Ovary (tissue), 9 donors: ENCODE data around the gene ARHGEF19. TPM values are rescaled to one million over a fixed set of nuclear protein-coding genes. Genes with fewer than 3 reads are reported as not detected.
"Not testable (repeated sequence)": the region's sequence is repeated elsewhere in the genome, so short reads cannot be mapped to it uniquely, and the experiment has no call there.

ENCODE experiments used
- DNase-seq, 5 donors: peaks; one replicate each; pipeline ENCODE4 v3.0.0-alpha.2; 2019 to 2020
- H3K27ac ChIP-seq, 2 donors: fragments of 200-600 bp; one replicate each; pipeline versions ENCODE4 v1.5.1 to v1.8.0; 2019 to 2022
- H3K27me3 ChIP-seq: fragments of 200-600 bp; one replicate; pipeline ENCODE4 v1.8.0; 2022
- H3K36me3 ChIP-seq: fragments of 200-600 bp; sonication (generic); one replicate; pipeline ENCODE4 v1.5.1; 2019
- H3K4me1 ChIP-seq: one replicate; pipeline ENCODE4 v1.8.1; 2013; ENCODE audit warnings: mild to moderate bottlenecking, moderate library complexity; ENCODE audit not compliant: insufficient read depth
- H3K4me3 ChIP-seq: fragments of 200-600 bp; sonication (generic); one replicate; pipeline ENCODE4 v1.5.1; 2017
- H3K9me3 ChIP-seq, 2 donors: fragments of 200-600 bp in 1 of 2; sonication (generic) in 1 of 2; one replicate each; pipeline versions ENCODE4 v1.5.1 to v1.8.1; 2013 to 2019; ENCODE audit warnings: mild to moderate bottlenecking in 1 of 2, moderate library complexity in 1 of 2
- EP300 ChIP-seq: sonication (generic); formaldehyde crosslinking; IDR thresholded peaks from one replicate; pipeline ENCODE4 v1.6.1; 2017; ENCODE audit warnings: antibody characterized with exemption
- POLR2A ChIP-seq: fragments of 450-650 bp; IDR thresholded peaks from one replicate; pipeline ENCODE4 v1.6.1; 2017; ENCODE audit warnings: antibody characterized with exemption, mild to moderate bottlenecking, moderate library complexity
- WGBS, 3 donors: extraction: QIAGEN DNeasy Blood & Tissue Kit in 1 of 3; methylation state at CpG; one replicate each; pipeline versions ENCODE4 v1.1.5 to v1.1.7; 2013 to 2017; 5-methylcytosine and 5-hydroxymethylcytosine counted together
- intact Hi-C, 4 donors: fragments of 100-400 bp; cut with DNase I; formaldehyde crosslinking; loops; one replicate each; pipeline versions ENCODE4 v1.11.0 to v1.15.1; 2022 to 2023
- polyA plus RNA-seq, 2 donors: library from polyadenylated mRNA; stranded (reverse); fragments of 200-250 nt in 1 of 2; fragments of 350-450 nt in 1 of 2; fragmentation: Illumina TruSeq in 1 of 2; extraction: RNeasy Lipid Tissue Mini Kit (QIAGEN cat#74804) in 1 of 2; gene quantifications; one replicate each; pipeline ENCODE4 v1.2.3, GENCODE V29; 2013 to 2014
- total RNA-seq, 7 donors: library from RNA; depleted of rRNA in 2 of 7; stranded (reverse); fragments of >200 nt in 2 of 7; fragmentation: NEBNext Ultra II Directional in 3 of 7; extraction: Animal tissue kit (Norgen Biotek cat#: 25700) in 3 of 7; gene quantifications; one replicate each; pipeline versions ENCODE4 v1.1.0 to v1.2.4, GENCODE V29; 2016 to 2023
- TF ChIP-seq, protein P1 (sequence below), 3 donors: fragments of 450-650 bp in 2 of 3; fragments of 200-600 bp in 1 of 3; IDR thresholded peaks; one replicate each; pipeline versions ENCODE4 v1.5.1 to v1.8.0; 2016 to 2022; ENCODE audit warnings: antibody characterized with exemption in 3 of 3, mild to moderate bottlenecking in 1 of 3
- donor health status: DM: no; HTN: no; CAD: no; lungs with moderate emphysema.
- donor health status: DM: no; HTN: no; CAD: no.
- donor health status: Bipolar disorder and iron deficiency.
- donor health status: DM: yes; HTN: yes; CAD: no.
- donor health status: DM: no; HTN: no; CAD: no.
- donor health status: DM: yes; HTN: yes; CAD: no.

The ARHGEF19 gene
- total and polyA plus RNA-seq, 9 donors = 2.3 to 30.4 (median 14.6) TPM

DNA sequence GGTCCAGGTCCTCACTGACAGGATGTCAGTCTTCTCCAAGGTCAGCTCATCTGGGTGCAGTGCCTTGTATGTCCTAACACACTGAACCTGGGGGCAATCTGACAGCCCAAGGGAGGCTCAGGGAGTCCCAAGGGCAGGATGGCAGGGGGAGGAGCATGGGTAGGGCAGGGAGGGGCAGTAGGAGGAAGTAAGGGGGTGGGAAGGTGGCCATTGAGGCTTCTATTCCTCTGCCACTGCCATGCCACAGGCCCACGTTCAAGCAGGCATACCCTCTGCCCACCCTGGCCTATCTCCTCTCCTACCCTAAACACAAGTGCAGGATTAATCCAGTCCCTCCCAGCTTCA lies 13.3 kb downstream of the ARHGEF19 start:
- Histone ChIP-seq H3K27ac (no peak overlapping the region), H3K27me3 (no peaks in the 10 kb centered on the region), H3K4me1 (no peaks in the 10 kb centered on the region), H3K36me3 (no peaks in the 10 kb centered on the region), H3K9me3 (no peaks in the 10 kb centered on the region), H3K4me3 (no peak overlapping the region)
- DNase-seq = no peak
- TF ChIP-seq POLR2A = no peak
- no peak for TF ChIP-seq EP300
- TF ChIP-seq, protein P1, sequence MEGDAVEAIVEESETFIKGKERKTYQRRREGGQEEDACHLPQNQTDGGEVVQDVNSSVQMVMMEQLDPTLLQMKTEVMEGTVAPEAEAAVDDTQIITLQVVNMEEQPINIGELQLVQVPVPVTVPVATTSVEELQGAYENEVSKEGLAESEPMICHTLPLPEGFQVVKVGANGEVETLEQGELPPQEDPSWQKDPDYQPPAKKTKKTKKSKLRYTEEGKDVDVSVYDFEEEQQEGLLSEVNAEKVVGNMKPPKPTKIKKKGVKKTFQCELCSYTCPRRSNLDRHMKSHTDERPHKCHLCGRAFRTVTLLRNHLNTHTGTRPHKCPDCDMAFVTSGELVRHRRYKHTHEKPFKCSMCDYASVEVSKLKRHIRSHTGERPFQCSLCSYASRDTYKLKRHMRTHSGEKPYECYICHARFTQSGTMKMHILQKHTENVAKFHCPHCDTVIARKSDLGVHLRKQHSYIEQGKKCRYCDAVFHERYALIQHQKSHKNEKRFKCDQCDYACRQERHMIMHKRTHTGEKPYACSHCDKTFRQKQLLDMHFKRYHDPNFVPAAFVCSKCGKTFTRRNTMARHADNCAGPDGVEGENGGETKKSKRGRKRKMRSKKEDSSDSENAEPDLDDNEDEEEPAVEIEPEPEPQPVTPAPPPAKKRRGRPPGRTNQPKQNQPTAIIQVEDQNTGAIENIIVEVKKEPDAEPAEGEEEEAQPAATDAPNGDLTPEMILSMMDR (IDR thresholded peaks at IDR 0.05) = no peak
- WGBS, 3 donors = 57 to 75% (median 68%) methylated on average over 1 of the region's 1 CpG
- intact Hi-C loops = loop anchor here in 2 of 4 donors (10.0 kb wide), 1 partner anchor 166 kb away; the partner anchor contains the start of gene SZRD1 (in 2 of the 2)

DNA sequence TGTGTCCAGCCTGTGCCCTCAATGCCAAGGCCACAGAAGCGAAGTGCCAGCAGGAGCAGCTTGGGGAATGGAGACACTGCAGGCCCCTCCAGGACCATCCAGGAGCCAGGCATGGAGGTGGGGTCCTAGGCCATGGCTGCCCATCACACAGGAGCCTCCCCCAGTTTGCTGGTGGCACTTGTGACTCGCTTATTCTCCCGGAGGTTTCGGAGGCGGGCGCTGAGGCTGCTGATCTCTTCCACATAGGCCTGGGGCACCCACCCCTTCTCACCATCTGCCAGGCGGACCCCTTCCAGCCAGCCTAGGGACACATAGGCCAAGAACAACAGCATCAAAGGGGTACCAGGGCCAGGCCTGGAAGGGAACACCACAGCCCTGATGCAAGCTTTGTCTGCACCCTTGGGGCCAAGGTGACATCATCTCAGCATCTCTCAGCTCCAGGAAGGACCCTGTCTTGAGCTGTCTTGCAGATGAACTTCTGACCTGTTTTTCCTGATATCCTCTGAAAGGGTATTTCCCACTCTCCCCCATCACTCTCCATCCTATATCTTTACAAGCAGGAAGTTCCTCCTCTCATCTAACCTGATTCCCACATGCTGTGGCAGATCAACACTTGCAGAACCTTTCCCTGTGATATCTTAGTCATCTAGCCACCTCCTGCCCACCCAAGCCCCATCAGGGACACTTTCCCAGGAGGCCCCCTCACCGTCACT lies 13.9 kb downstream of the ARHGEF19 start:
- TF ChIP-seq, protein P1 (IDR thresholded peaks at IDR 0.05) = no peak
- TF ChIP-seq POLR2A = no peak
- TF ChIP-seq EP300 = no peak
- no peaks in the 10 kb centered on the region for H3K9me3 ChIP-seq
- intact Hi-C loops = loop anchor here in 2 of 4 donors (10.0 kb wide), 1 partner anchor 166 kb away; the partner anchor contains the start of gene SZRD1 (in 2 of the 2)
- H3K36me3 ChIP-seq = no peaks in the 10 kb centered on the region
- no peaks in the 10 kb centered on the region for H3K27me3 ChIP-seq
- WGBS, 3 donors = 86 to 89% (median 88%) methylated on average over 8 of the region's 8 CpGs
- no peaks in the 10 kb centered on the region for H3K4me1 ChIP-seq
- no peak for DNase-seq
- H3K4me3 ChIP-seq = no peak overlapping the region
- H3K27ac ChIP-seq = peak overlapping the region in 1 of 2 donors; percentile 46

DNA sequence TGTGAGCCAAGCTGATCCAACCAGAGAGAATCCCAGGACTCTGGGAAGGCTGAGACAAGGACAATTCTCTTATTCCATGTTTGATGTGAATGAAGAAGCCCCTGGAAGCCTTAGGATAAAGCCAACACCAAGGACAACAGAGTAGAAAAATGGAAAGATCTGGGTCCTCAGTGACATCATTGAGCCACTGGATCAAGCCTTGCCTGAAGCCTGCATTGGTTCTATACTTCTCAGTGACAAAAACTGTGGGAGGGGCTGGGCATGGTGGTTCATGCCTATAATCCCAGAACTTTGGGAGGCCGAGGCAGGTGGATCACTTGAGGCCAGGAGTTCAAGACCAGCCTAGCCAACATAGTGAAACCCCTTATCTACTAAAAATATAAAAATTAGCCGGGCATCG lies 15.6 kb downstream of the ARHGEF19 start:
- WGBS, 3 donors = 59 to 93% (median 86%) methylated on average over 2 to 3 of the region's 3 CpGs
- Histone ChIP-seq H3K27ac (peak overlapping the region; percentile 52 to 91), H3K4me1 (no peaks in the 10 kb centered on the region), H3K27me3 (no peaks in the 10 kb centered on the region), H3K4me3 (no peak overlapping the region), H3K9me3 (no peaks in the 10 kb centered on the region), H3K36me3 (no peaks in the 10 kb centered on the region)
- intact Hi-C loops = loop anchor here in 2 of 4 donors (10.0 kb wide), 1 partner anchor 168 kb away; the partner anchor contains the start of gene SZRD1 (in 2 of the 2)
- TF ChIP-seq, protein P1 (IDR thresholded peaks at IDR 0.05) = no peak
- TF ChIP-seq EP300 = no peak
- no peak for TF ChIP-seq POLR2A
- no peak for DNase-seq

DNA sequence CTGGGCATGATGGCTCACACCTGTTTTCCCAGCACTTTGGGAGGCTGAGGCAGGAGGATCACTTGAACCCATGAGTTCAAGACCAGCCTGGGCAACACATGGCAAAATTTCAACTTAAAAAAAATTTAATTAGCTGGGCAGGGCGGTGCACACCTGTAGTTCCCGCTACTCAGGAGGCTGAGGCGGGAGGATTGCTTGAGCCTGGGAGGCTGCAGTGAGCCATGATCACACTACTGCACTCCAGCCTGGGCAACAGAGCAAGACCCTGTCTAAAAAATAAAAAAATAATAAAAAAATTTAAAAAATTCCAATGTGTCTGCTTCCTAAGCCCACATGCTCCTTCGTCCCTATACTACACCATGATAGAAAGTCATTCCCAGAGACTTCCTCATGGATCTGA lies 16.3 kb downstream of the ARHGEF19 start:
- not testable (repeated sequence) for DNase-seq, H3K36me3 ChIP-seq, H3K9me3 ChIP-seq, H3K27me3 ChIP-seq, H3K4me3 ChIP-seq, H3K4me1 ChIP-seq
- intact Hi-C loops = loop anchor here in 2 of 4 donors (10.0 kb wide), 1 partner anchor 169 kb away; the partner anchor contains the start of gene SZRD1 (in 2 of the 2)
- H3K27ac ChIP-seq = peak overlapping the region; percentile 52 to 91
- 95 to 96% (median 95%) methylated on average over 4 of the region's 4 CpGs for WGBS, 3 donors

DNA sequence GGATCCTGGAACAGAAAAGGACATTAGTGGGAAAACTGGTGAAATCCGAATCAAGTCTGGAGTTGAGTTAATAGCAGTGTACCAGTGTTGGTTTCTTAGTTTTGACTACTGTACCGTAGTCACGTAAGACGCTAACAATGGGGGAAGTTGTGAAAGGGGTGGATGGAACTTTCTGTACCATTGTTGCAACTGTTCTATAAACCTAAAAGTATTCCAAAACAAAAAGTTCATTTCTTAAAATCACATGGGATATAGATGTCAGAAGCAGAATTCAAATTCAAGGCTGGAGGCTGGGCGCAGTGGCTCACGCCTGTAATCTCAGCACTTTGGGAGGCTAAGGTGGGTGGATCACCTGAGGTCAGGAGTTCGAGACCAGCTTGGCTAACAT lies 16.9 kb downstream of the ARHGEF19 start:
- intact Hi-C loops = loop anchor here in 2 of 4 donors (10.0 kb wide), 1 partner anchor 169 kb away; the partner anchor contains the start of gene SZRD1 (in 2 of the 2)
- TF ChIP-seq, protein P1 (IDR thresholded peaks at IDR 0.05) = no peak
- TF ChIP-seq EP300 (peak; percentile 79), POLR2A (no peak)
- H3K27ac ChIP-seq = peak overlapping the region; percentile 13 to 91
- H3K9me3 ChIP-seq = no peaks in the 10 kb centered on the region
- peak in 3 of 5 donors; percentile 50 to 76 (median 68) for DNase-seq
- H3K27me3 ChIP-seq = no peaks in the 10 kb centered on the region
- H3K36me3 ChIP-seq = no peaks in the 10 kb centered on the region
- H3K4me3 ChIP-seq = no peak overlapping the region
- no peaks in the 10 kb centered on the region for H3K4me1 ChIP-seq
- WGBS, 3 donors = 25 to 43% (median 30%) methylated on average over 7 of the region's 7 CpGs
